HepG2 (cell line): ENCODE results near the gene ATP5MK. TPM values are rescaled to one million over a fixed set of nuclear protein-coding genes. Genes with fewer than 3 reads are reported as not detected.

Experiments used
- ERF ChIP-seq: IDR thresholded peaks from 2 replicates; pipeline ENCODE4 v1.6.1; 2018; ENCODE audit warnings: missing biosample characterization, missing genetic modification reagents
- FOXC1 ChIP-seq: sonication (generic); formaldehyde crosslinking; IDR thresholded peaks from 2 replicates; pipeline ENCODE4 v1.8.0; 2022; ENCODE audit warnings: mild to moderate bottlenecking, missing genetic modification reagents, borderline replicate concordance
- GMEB1 ChIP-seq: sonication (generic); formaldehyde crosslinking; IDR thresholded peaks from 2 replicates; pipeline ENCODE4 v1.5.1; 2020; ENCODE audit warnings: missing genetic modification reagents, mild to moderate bottlenecking, borderline replicate concordance
- HDAC1 ChIP-seq: sonication (generic); formaldehyde crosslinking; IDR thresholded peaks from 2 replicates; pipeline ENCODE4 v1.5.1; 2020; ENCODE audit warnings: mild to moderate bottlenecking, missing genetic modification reagents
- HNRNPL ChIP-seq: fragments of 200-400 bp; formaldehyde crosslinking; IDR thresholded peaks from 2 replicates; pipeline ENCODE4 v1.6.1; 2017; ENCODE audit warnings: mild to moderate bottlenecking, low read depth, low read length
- NFATC3 ChIP-seq: sonication (generic); formaldehyde crosslinking; IDR thresholded peaks from 2 replicates; pipeline ENCODE4 v1.5.1; 2020; ENCODE audit warnings: mild to moderate bottlenecking, missing genetic modification reagents
- ONECUT2 ChIP-seq: sonication (generic); formaldehyde crosslinking; IDR thresholded peaks from 2 replicates; pipeline ENCODE4 v1.4.0; 2020; ENCODE audit warnings: missing genetic modification reagents
- PCBP1 ChIP-seq: fragments of 200-400 bp; formaldehyde crosslinking; IDR thresholded peaks from 2 replicates; pipeline ENCODE4 v1.6.1; 2017; ENCODE audit warnings: mild to moderate bottlenecking, low read depth, low read length, borderline replicate concordance
- PHB2 ChIP-seq: fragments of 450-650 bp; IDR thresholded peaks from 2 replicates; pipeline ENCODE4 v1.6.1; 2018; ENCODE audit not compliant: partially characterized antibody
- POLR2AphosphoS5 ChIP-seq: IDR thresholded peaks from 2 replicates; pipeline ENCODE4 v1.6.1; 2012; ENCODE audit warnings: low read depth, low read length
- REL ChIP-seq: sonication (generic); formaldehyde crosslinking; conservative IDR thresholded peaks from 2 replicates; pipeline ENCODE4 v1.8.0; 2022; ENCODE audit warnings: mild to moderate bottlenecking, missing genetic modification reagents, moderate library complexity
- RFXAP ChIP-seq: sonication (generic); formaldehyde crosslinking; IDR thresholded peaks from 2 replicates; pipeline ENCODE4 v1.4.0; 2020; ENCODE audit warnings: missing genetic modification reagents, borderline replicate concordance
- SALL1 ChIP-seq: sonication (generic); formaldehyde crosslinking; IDR thresholded peaks from 2 replicates; pipeline ENCODE4 v1.8.0; 2022; ENCODE audit warnings: mild to moderate bottlenecking, missing genetic modification reagents
- SMYD3 ChIP-seq: sonication (generic); formaldehyde crosslinking; IDR thresholded peaks from 2 replicates; pipeline ENCODE4 v1.8.1; 2023; ENCODE audit warnings: mild to moderate bottlenecking, missing genetic modification reagents
- TFDP1 ChIP-seq: IDR thresholded peaks from 2 replicates; pipeline ENCODE4 v1.6.1; 2016; ENCODE audit warnings: missing compliant biosample characterization, missing genetic modification reagents, borderline replicate concordance
- TOE1 ChIP-seq: sonication (generic); formaldehyde crosslinking; IDR thresholded peaks from 2 replicates; pipeline ENCODE4 v1.4.0; 2020; ENCODE audit warnings: mild to moderate bottlenecking, missing genetic modification reagents
- ZBTB21 ChIP-seq: sonication (generic); formaldehyde crosslinking; IDR thresholded peaks from 2 replicates; pipeline ENCODE4 v1.4.0; 2020; ENCODE audit warnings: missing genetic modification reagents
- ZBTB8A ChIP-seq: sonication (generic); formaldehyde crosslinking; IDR thresholded peaks from 2 replicates; pipeline ENCODE4 v1.4.0; 2020; ENCODE audit warnings: mild to moderate bottlenecking, low read depth, missing genetic modification reagents, borderline replicate concordance
- ZFAT ChIP-seq: sonication (generic); formaldehyde crosslinking; conservative IDR thresholded peaks from 2 replicates; pipeline ENCODE4 v1.8.1; 2023; ENCODE audit warnings: missing genetic modification reagents, inconsistent platforms
- ZFP36L1 ChIP-seq: sonication (generic); formaldehyde crosslinking; IDR thresholded peaks from 2 replicates; pipeline ENCODE4 v1.8.0; 2022; ENCODE audit warnings: mild to moderate bottlenecking, missing genetic modification reagents, moderate library complexity
- ZNF446 ChIP-seq: sonication (generic); formaldehyde crosslinking; IDR thresholded peaks from 2 replicates; pipeline ENCODE4 v1.5.0; 2020; ENCODE audit warnings: mild to moderate bottlenecking, missing genetic modification reagents
- ZNF572 ChIP-seq: sonication (generic); formaldehyde crosslinking; IDR thresholded peaks from 2 replicates; pipeline ENCODE4 v1.5.1; 2020; ENCODE audit warnings: mild to moderate bottlenecking, missing genetic modification reagents
- ZNF580 ChIP-seq: IDR thresholded peaks from 2 replicates; pipeline ENCODE4 v1.6.1; 2016; ENCODE audit warnings: low read depth, borderline replicate concordance
- ZNF607 ChIP-seq: sonication (generic); formaldehyde crosslinking; IDR thresholded peaks from 2 replicates; pipeline ENCODE4 v1.5.1; 2020; ENCODE audit warnings: missing genetic modification reagents, mild to moderate bottlenecking, borderline replicate concordance
- ZNF616 ChIP-seq: sonication (generic); formaldehyde crosslinking; IDR thresholded peaks from 2 replicates; pipeline ENCODE4 v1.5.0; 2020; ENCODE audit warnings: low read depth, mild to moderate bottlenecking, missing genetic modification reagents
- ZNF629 ChIP-seq: sonication (generic); formaldehyde crosslinking; conservative IDR thresholded peaks from 2 replicates; pipeline ENCODE4 v1.5.0; 2020; ENCODE audit warnings: missing genetic modification reagents
- ZNF879 ChIP-seq: sonication (generic); formaldehyde crosslinking; IDR thresholded peaks from 2 replicates; pipeline ENCODE4 v1.8.1; 2023; ENCODE audit warnings: missing genetic modification reagents
- ZSCAN22 ChIP-seq: sonication (generic); formaldehyde crosslinking; IDR thresholded peaks from 2 replicates; pipeline ENCODE4 v1.4.0; 2020; ENCODE audit warnings: mild to moderate bottlenecking, missing genetic modification reagents
- polyA plus RNA-seq, 8 experiments: library from polyadenylated mRNA; depleted of rRNA in 3 of 8; stranded (reverse) in 7 of 8; unstranded in 1 of 8; fragments of >200 nt; fragmentation: Illumina TruSeq in 4 of 8; extraction: Trizol in 4 of 8; gene quantifications; 2 replicates each; pipeline versions ENCODE4 v1.2.1 to v1.2.3, GENCODE V29; 2011 to 2016; ENCODE audit warnings: low read depth in 4 of 8, missing spikeins in 1 of 8, mixed read lengths in 1 of 8; ENCODE audit not compliant: insufficient read depth in 1 of 8
- total RNA-seq, 5 experiments: library from RNA; depleted of rRNA; stranded (reverse); fragments of >200 nt; fragmentation: Illumina TruSeq; extraction: Trizol; gene quantifications; 2 replicates each; pipeline ENCODE4 v1.2.3, GENCODE V29; 2016; ENCODE audit warnings: low read depth in 1 of 5

Gene ATP5MK
- total and polyA plus RNA-seq, 2 of the 13 experiments (the other 11 are each of a cell fraction or from before 2014, with no cell fraction given), result 312 to 517 TPM

GRCh38 chr10:103350517-103351260 is 45.6 kb downstream of the ATP5MK start, which contains the start of gene PCGF6 (continued):
- TF ChIP-seq ZFP36L1 (CRISPR knock-in tag), result no peak
- no peak for TF ChIP-seq ZNF879 (CRISPR knock-in tag)
- no peak for TF ChIP-seq ZNF446 (CRISPR knock-in tag)
- TF ChIP-seq ZBTB21 (CRISPR knock-in tag), result no peak
- TF ChIP-seq ZBTB8A, result 0 out of 2 replicates have a peak, but pooled peaks have one; percentile 66
- TF ChIP-seq ZNF607 (CRISPR knock-in tag), result no peak; the same call in none of the 2 replicates
- no peak for TF ChIP-seq ZNF572 (CRISPR knock-in tag)
- TF ChIP-seq GMEB1 (CRISPR knock-in tag), result peak; percentile 62; the same call in 1 of the 2 replicates
- no peak for TF ChIP-seq ZSCAN22
- no peak for TF ChIP-seq RFXAP (CRISPR knock-in tag)
- no peak for TF ChIP-seq NFATC3 (CRISPR knock-in tag)
- no peak for TF ChIP-seq HNRNPL
- TF ChIP-seq REL (CRISPR knock-in tag), result no peak
- no peak for TF ChIP-seq SMYD3
- 0 out of 2 replicates have a peak, but pooled peaks have one; percentile 84 for TF ChIP-seq ZNF616 (CRISPR knock-in tag)
- TF ChIP-seq ONECUT2 (CRISPR knock-in tag), result no peak
- 0 out of 2 replicates have a peak, but pooled peaks have one; percentile 20 for TF ChIP-seq ZNF580
- peak; percentile 67; the same call in 1 of the 2 replicates for TF ChIP-seq ERF
- peak; percentile 78 for TF ChIP-seq SALL1 (CRISPR knock-in tag)
- peak; percentile 95 for TF ChIP-seq TFDP1 (CRISPR knock-in tag)
- TF ChIP-seq POLR2AphosphoS5, result peak; percentile 65
- TF ChIP-seq ZFAT (CRISPR knock-in tag), result no peak
- no peak for TF ChIP-seq HDAC1 (CRISPR knock-in tag)
- no peak for TF ChIP-seq FOXC1 (CRISPR knock-in tag)
- no peak for TF ChIP-seq PHB2
- no peak for TF ChIP-seq ZNF629 (CRISPR knock-in tag)
- no peak for TF ChIP-seq PCBP1
- TF ChIP-seq TOE1, result no peak
